HepG2 (cell line): ENCODE results near the gene GPR176. TPM values are rescaled to one million over a fixed set of nuclear protein-coding genes. Genes with fewer than 3 reads are reported as not detected.

ENCODE experiments used
- ATAC-seq: fragments of 200-7000 bp; cut with Tn5 transposase; 3 replicates; pipeline ENCODE4 v1.9.1; 2020; ENCODE audit warnings: mild to moderate bottlenecking, moderate library complexity
- BruUV-seq: library from RNA; stranded (reverse); fragments of 400-500 nt; replicated peaks from 2 replicates; lab custom pipeline; 2021; lab: Mats Ljungman, UMichigan
- CTCF ChIA-PET: fragments of 300-600 bp; formaldehyde crosslinking; extraction: SDS; loops from one replicate; lab custom pipeline; 2021; ENCODE audit warnings: low total read pairs, inconsistent platforms, low intra/inter-chr PET ratio; lab: Yijun Ruan, JAX
- POLR2A ChIA-PET: fragments of 350-600 bp; sonication (Branson Sonifier 250); formaldehyde crosslinking; loops from one replicate; lab custom pipeline; 2020; ENCODE audit warnings: antibody characterized with exemption, inconsistent platforms; lab: Yijun Ruan, JAX
- DNase-seq: peaks from one replicate; pipeline ENCODE4 v3.0.0-alpha.2; 2015; ENCODE audit warnings: low spot score
- FAIRE-seq: peaks from 3 replicates; lab custom pipeline; 2011; peaks lifted over from hg19 to GRCh38; lab: Jason Lieb, UNC
- H2AFZ ChIP-seq: one replicate; pipeline ENCODE4 v1.6.1; 2011; ENCODE audit warnings: low read length, inconsistent platforms
- H3K27ac ChIP-seq: fragments of 300-600 bp; 3 replicates; pipeline ENCODE4 v1.8.0; 2011; ENCODE audit warnings: mixed run types, mild to moderate bottlenecking, mixed read lengths, low read length, inconsistent platforms; ENCODE audit not compliant: insufficient read depth; ENCODE audit errors: extremely low read length
- H3K27me3 ChIP-seq, 2 experiments: fragments of 200-600 bp in 1 of 2; 2 replicates in 1 of 2; 3 replicates in 1 of 2; pipeline versions ENCODE4 v1.6.0 to v1.8.0; 2011; ENCODE audit warnings: low read length in 2 of 2, mild to moderate bottlenecking in 2 of 2, moderate library complexity in 2 of 2, inconsistent platforms in 1 of 2; ENCODE audit not compliant: insufficient read depth in 2 of 2, control insufficient read depth in 1 of 2
- H3K36me3 ChIP-seq, 2 experiments: fragments of 200-600 bp in 1 of 2; replicated peaks in 1 of 2; 2 replicates in 1 of 2; 3 replicates in 1 of 2; pipeline versions ENCODE4 v1.5.1 to v1.8.0; 2011; ENCODE audit warnings: low read length in 2 of 2, inconsistent platforms in 1 of 2; ENCODE audit not compliant: insufficient read depth in 2 of 2, control insufficient read depth in 1 of 2
- H3K4me1 ChIP-seq: 2 replicates; pipeline ENCODE4 v1.5.1; 2012; ENCODE audit warnings: low read length, inconsistent platforms; ENCODE audit not compliant: insufficient read depth
- H3K4me2 ChIP-seq: 2 replicates; pipeline ENCODE4 v1.6.0; 2011; ENCODE audit warnings: low read depth, low read length, inconsistent platforms
- H3K4me3 ChIP-seq, 3 experiments: fragments of 200-600 bp in 1 of 3; sonication (generic), shearing (Covaris generic) in 1 of 3; replicated peaks in 1 of 3; 2 replicates each; pipeline ENCODE4 v1.5.1; 2011 to 2016; ENCODE audit warnings: low read length in 3 of 3, inconsistent platforms in 2 of 3, low read depth in 2 of 3, mild to moderate bottlenecking in 2 of 3, control low read depth in 1 of 3, mixed read lengths in 1 of 3; ENCODE audit not compliant: insufficient read depth in 1 of 3
- H3K79me2 ChIP-seq: one replicate; pipeline ENCODE4 v1.6.1; 2011; ENCODE audit warnings: low read length, inconsistent platforms; ENCODE audit not compliant: insufficient read depth
- H3K9ac ChIP-seq: 2 replicates; pipeline ENCODE4 v1.6.0; 2011; ENCODE audit warnings: mild to moderate bottlenecking, low read depth, low read length, inconsistent platforms; ENCODE audit not compliant: insufficient read depth
- H3K9me3 ChIP-seq: 2 replicates; pipeline ENCODE4 v1.5.1; 2012; ENCODE audit warnings: mild to moderate bottlenecking, low read length
- H4K20me1 ChIP-seq: 2 replicates; pipeline ENCODE4 v1.6.0; 2011; ENCODE audit warnings: inconsistent platforms, mild to moderate bottlenecking, low read length, moderate library complexity; ENCODE audit not compliant: insufficient read depth
- FOXJ3 ChIP-seq: sonication (generic); formaldehyde crosslinking; IDR thresholded peaks from 2 replicates; pipeline ENCODE4 v1.4.0; 2020; ENCODE audit warnings: missing genetic modification reagents, mild to moderate bottlenecking, borderline replicate concordance
- MLLT10 ChIP-seq: sonication (generic); formaldehyde crosslinking; IDR thresholded peaks from 2 replicates; pipeline ENCODE4 v1.4.0; 2020; ENCODE audit warnings: missing genetic modification reagents
- RARA ChIP-seq: IDR thresholded peaks from 2 replicates; pipeline ENCODE4 v1.6.1; 2016; ENCODE audit warnings: missing genetic modification reagents, missing compliant biosample characterization
- SALL2 ChIP-seq: sonication (generic); formaldehyde crosslinking; IDR thresholded peaks from 2 replicates; pipeline ENCODE4 v1.8.1; 2023; ENCODE audit warnings: mild to moderate bottlenecking, missing genetic modification reagents, inconsistent platforms
- SP2 ChIP-seq: sonication (generic); formaldehyde crosslinking; IDR thresholded peaks from 2 replicates; pipeline ENCODE4 v1.5.1; 2020; ENCODE audit warnings: mild to moderate bottlenecking, missing genetic modification reagents
- SUZ12 ChIP-seq: fragments of 150-350 bp; IDR thresholded peaks from 2 replicates; pipeline ENCODE4 v1.6.1; 2014; ENCODE audit warnings: low read depth, low read length
- TBP ChIP-seq: sonication (generic); formaldehyde crosslinking; IDR thresholded peaks from 2 replicates; pipeline ENCODE4 v1.5.0; 2020; ENCODE audit warnings: missing genetic modification reagents
- ZNF230 ChIP-seq: sonication (generic); formaldehyde crosslinking; IDR thresholded peaks from 2 replicates; pipeline ENCODE4 v1.4.0; 2020; ENCODE audit warnings: mild to moderate bottlenecking, missing genetic modification reagents
- ZNF343 ChIP-seq: sonication (generic); formaldehyde crosslinking; IDR thresholded peaks from 2 replicates; pipeline ENCODE4 v1.4.0; 2020; ENCODE audit warnings: mild to moderate bottlenecking, missing genetic modification reagents
- ZNF75D ChIP-seq: sonication (generic); formaldehyde crosslinking; IDR thresholded peaks from 2 replicates; pipeline ENCODE4 v1.8.1; 2023; ENCODE audit warnings: missing genetic modification reagents, mild to moderate bottlenecking, borderline replicate concordance
- ZNF775 ChIP-seq: sonication (generic); formaldehyde crosslinking; IDR thresholded peaks from 2 replicates; pipeline ENCODE4 v1.4.0; 2020; ENCODE audit warnings: missing genetic modification reagents, mild to moderate bottlenecking, moderate library complexity, borderline replicate concordance
- WGBS: methylation state at CpG from one replicate; pipeline ENCODE4 v1.1.6; 2017; ENCODE audit warnings: low lambda C conversion rate; 5-methylcytosine and 5-hydroxymethylcytosine counted together
- in situ Hi-C: cut with HindIII; loops from 2 replicates; pipeline ENCODE4 v1.10.0; 2017; ENCODE audit warnings: low pct_unique_long_range_greater_than_20kb; ENCODE audit not compliant: extremely low pct_ligation_motif_present
- intact Hi-C: fragments of 100-400 bp; cut with micrococcal nuclease; formaldehyde crosslinking; loops from one replicate; pipeline ENCODE4 v1.10.0; 2022; ENCODE audit not compliant: unreplicated experiment
- polyA plus RNA-seq, 8 experiments: library from polyadenylated mRNA; depleted of rRNA in 3 of 8; stranded (reverse) in 7 of 8; unstranded in 1 of 8; fragments of >200 nt; fragmentation: Illumina TruSeq in 4 of 8; extraction: Trizol in 4 of 8; gene quantifications; 2 replicates each; pipeline versions ENCODE4 v1.2.1 to v1.2.3, GENCODE V29; 2011 to 2016; ENCODE audit warnings: low read depth in 4 of 8, missing spikeins in 1 of 8, mixed read lengths in 1 of 8; ENCODE audit not compliant: insufficient read depth in 1 of 8
- total RNA-seq, 5 experiments: library from RNA; depleted of rRNA; stranded (reverse); fragments of >200 nt; fragmentation: Illumina TruSeq; extraction: Trizol; gene quantifications; 2 replicates each; pipeline ENCODE4 v1.2.3, GENCODE V29; 2016; ENCODE audit warnings: low read depth in 1 of 5
- TF ChIP-seq, protein P1 (sequence below): sonication (generic); formaldehyde crosslinking; IDR thresholded peaks from 2 replicates; pipeline ENCODE4 v1.4.0; 2020; ENCODE audit warnings: mild to moderate bottlenecking, missing genetic modification reagents
- TF ChIP-seq, protein P2 (sequence below): sonication (generic); formaldehyde crosslinking; IDR thresholded peaks from 2 replicates; pipeline ENCODE4 v1.9.0; 2021; ENCODE audit warnings: missing genetic modification reagents, borderline replicate concordance
- TF ChIP-seq, protein P3 (sequence below): sonication (generic); formaldehyde crosslinking; IDR thresholded peaks from 2 replicates; pipeline ENCODE4 v1.5.0; 2020; ENCODE audit warnings: mild to moderate bottlenecking, missing genetic modification reagents
- TF ChIP-seq, protein P4 (sequence below): sonication (generic); formaldehyde crosslinking; conservative IDR thresholded peaks from 2 replicates; pipeline ENCODE4 v1.8.0; 2022; ENCODE audit warnings: mild to moderate bottlenecking, moderate library complexity, missing genetic modification reagents

The GPR176 gene
- total and polyA plus RNA-seq, 2 of the 13 experiments (the other 11 are each of a cell fraction or from before 2014, with no cell fraction given), result 0.11 to 0.20 TPM

DNA sequence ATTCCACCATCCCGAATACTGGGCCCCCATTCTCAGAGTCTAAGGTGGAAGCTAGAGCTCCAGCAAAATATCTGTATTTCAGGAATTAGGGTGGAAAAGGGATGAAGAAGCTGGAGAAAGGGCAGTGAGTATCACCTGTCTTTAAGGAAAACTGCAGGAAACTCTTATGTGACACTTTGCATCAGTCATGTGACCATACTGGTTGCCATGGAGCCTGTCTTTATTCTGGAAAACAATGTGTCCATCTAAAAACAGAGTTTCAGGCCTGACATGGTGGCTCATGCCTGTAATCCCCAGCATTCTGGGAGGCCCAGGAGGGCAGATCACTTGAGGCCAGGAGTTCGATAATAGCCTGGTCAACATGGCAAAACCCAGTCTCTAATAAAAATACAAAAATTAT, 84.5 kb downstream of the GPR176 start:
- peaks cover 0 to 1% of the 10 kb centered on the region in 2 experiments; a peak in 2 of 5 replicates for H3K27me3 ChIP-seq
- in situ Hi-C loops (no loop called here), intact Hi-C loops (no loop called here)
- WGBS, result 13% methylated on average over 2 of the region's 2 CpGs
- H3K9ac ChIP-seq, result no peak overlapping the region
- no peak for ATAC-seq
- H2AFZ ChIP-seq, result no peak overlapping the region
- no TSS peak for BruUV-seq
- no peak overlapping the region for H3K27ac ChIP-seq
- POLR2A ChIA-PET, result no interaction called here
- H3K4me2 ChIP-seq, result no peak overlapping the region
- no peaks in the 10 kb centered on the region for H3K9me3 ChIP-seq
- H3K4me3 ChIP-seq, result no peak overlapping the region
- H3K36me3 ChIP-seq, result no peaks in the 10 kb centered on the region
- H4K20me1 ChIP-seq, result no peaks in the 10 kb centered on the region
- CTCF ChIA-PET, result no interaction called here
- no peak for FAIRE-seq
- H3K4me1 ChIP-seq, result no peaks in the 10 kb centered on the region
- no peaks in the 10 kb centered on the region for H3K79me2 ChIP-seq
- no peak for DNase-seq
- TF ChIP-seq SALL2 (CRISPR knock-in tag) (no peak), ZNF343 (no peak), RARA (no peak), SUZ12 (no peak), MLLT10 (CRISPR knock-in tag) (no peak), ZNF230 (CRISPR knock-in tag) (no peak), TBP (CRISPR knock-in tag) (no peak), ZNF75D (no peak), FOXJ3 (CRISPR knock-in tag) (no peak), SP2 (CRISPR knock-in tag) (no peak), ZNF775 (CRISPR knock-in tag) (no peak)
- TF ChIP-seq, protein P1, sequence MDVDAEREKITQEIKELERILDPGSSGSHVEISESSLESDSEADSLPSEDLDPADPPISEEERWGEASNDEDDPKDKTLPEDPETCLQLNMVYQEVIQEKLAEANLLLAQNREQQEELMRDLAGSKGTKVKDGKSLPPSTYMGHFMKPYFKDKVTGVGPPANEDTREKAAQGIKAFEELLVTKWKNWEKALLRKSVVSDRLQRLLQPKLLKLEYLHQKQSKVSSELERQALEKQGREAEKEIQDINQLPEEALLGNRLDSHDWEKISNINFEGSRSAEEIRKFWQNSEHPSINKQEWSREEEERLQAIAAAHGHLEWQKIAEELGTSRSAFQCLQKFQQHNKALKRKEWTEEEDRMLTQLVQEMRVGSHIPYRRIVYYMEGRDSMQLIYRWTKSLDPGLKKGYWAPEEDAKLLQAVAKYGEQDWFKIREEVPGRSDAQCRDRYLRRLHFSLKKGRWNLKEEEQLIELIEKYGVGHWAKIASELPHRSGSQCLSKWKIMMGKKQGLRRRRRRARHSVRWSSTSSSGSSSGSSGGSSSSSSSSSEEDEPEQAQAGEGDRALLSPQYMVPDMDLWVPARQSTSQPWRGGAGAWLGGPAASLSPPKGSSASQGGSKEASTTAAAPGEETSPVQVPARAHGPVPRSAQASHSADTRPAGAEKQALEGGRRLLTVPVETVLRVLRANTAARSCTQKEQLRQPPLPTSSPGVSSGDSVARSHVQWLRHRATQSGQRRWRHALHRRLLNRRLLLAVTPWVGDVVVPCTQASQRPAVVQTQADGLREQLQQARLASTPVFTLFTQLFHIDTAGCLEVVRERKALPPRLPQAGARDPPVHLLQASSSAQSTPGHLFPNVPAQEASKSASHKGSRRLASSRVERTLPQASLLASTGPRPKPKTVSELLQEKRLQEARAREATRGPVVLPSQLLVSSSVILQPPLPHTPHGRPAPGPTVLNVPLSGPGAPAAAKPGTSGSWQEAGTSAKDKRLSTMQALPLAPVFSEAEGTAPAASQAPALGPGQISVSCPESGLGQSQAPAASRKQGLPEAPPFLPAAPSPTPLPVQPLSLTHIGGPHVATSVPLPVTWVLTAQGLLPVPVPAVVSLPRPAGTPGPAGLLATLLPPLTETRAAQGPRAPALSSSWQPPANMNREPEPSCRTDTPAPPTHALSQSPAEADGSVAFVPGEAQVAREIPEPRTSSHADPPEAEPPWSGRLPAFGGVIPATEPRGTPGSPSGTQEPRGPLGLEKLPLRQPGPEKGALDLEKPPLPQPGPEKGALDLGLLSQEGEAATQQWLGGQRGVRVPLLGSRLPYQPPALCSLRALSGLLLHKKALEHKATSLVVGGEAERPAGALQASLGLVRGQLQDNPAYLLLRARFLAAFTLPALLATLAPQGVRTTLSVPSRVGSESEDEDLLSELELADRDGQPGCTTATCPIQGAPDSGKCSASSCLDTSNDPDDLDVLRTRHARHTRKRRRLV (CRISPR knock-in tag), result no peak
- TF ChIP-seq, protein P2, sequence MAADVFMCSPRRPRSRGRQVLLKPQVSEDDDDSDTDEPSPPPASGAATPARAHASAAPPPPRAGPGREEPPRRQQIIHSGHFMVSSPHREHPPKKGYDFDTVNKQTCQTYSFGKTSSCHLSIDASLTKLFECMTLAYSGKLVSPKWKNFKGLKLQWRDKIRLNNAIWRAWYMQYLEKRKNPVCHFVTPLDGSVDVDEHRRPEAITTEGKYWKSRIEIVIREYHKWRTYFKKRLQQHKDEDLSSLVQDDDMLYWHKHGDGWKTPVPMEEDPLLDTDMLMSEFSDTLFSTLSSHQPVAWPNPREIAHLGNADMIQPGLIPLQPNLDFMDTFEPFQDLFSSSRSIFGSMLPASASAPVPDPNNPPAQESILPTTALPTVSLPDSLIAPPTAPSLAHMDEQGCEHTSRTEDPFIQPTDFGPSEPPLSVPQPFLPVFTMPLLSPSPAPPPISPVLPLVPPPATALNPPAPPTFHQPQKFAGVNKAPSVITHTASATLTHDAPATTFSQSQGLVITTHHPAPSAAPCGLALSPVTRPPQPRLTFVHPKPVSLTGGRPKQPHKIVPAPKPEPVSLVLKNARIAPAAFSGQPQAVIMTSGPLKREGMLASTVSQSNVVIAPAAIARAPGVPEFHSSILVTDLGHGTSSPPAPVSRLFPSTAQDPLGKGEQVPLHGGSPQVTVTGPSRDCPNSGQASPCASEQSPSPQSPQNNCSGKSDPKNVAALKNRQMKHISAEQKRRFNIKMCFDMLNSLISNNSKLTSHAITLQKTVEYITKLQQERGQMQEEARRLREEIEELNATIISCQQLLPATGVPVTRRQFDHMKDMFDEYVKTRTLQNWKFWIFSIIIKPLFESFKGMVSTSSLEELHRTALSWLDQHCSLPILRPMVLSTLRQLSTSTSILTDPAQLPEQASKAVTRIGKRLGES, result no peak
- TF ChIP-seq, protein P3, sequence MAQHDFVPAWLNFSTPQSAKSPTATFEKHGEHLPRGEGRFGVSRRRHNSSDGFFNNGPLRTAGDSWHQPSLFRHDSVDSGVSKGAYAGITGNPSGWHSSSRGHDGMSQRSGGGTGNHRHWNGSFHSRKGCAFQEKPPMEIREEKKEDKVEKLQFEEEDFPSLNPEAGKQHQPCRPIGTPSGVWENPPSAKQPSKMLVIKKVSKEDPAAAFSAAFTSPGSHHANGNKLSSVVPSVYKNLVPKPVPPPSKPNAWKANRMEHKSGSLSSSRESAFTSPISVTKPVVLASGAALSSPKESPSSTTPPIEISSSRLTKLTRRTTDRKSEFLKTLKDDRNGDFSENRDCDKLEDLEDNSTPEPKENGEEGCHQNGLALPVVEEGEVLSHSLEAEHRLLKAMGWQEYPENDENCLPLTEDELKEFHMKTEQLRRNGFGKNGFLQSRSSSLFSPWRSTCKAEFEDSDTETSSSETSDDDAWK (CRISPR knock-in tag), result no peak
- TF ChIP-seq, protein P4, sequence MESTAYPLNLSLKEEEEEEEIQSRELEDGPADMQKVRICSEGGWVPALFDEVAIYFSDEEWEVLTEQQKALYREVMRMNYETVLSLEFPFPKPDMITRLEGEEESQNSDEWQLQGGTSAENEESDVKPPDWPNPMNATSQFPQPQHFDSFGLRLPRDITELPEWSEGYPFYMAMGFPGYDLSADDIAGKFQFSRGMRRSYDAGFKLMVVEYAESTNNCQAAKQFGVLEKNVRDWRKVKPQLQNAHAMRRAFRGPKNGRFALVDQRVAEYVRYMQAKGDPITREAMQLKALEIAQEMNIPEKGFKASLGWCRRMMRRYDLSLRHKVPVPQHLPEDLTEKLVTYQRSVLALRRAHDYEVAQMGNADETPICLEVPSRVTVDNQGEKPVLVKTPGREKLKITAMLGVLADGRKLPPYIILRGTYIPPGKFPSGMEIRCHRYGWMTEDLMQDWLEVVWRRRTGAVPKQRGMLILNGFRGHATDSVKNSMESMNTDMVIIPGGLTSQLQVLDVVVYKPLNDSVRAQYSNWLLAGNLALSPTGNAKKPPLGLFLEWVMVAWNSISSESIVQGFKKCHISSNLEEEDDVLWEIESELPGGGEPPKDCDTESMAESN, result no peak
